Skeletal muscle tissue (tissue), 4 donors: ENCODE results near the gene ZNF177. TPM values are rescaled to one million over a fixed set of nuclear protein-coding genes. Genes with fewer than 3 reads are reported as not detected.
A peak's percentile ranks its signal among the peaks of the same experiment; 100 is the strongest.
"Not testable (repeated sequence)": the region's sequence is repeated elsewhere in the genome, so short reads cannot be mapped to it uniquely, and the experiment has no call there.

ENCODE experiments used
- H3K27ac ChIP-seq: one replicate; pipeline ENCODE4 v1.7.0; 2013; ENCODE audit warnings: mild to moderate bottlenecking, low read depth, low read length, inconsistent platforms
- H3K27me3 ChIP-seq, 3 donors: one replicate each; pipeline ENCODE4 v1.7.0; 2013; ENCODE audit warnings: low read length in 3 of 3; ENCODE audit not compliant: control insufficient read depth in 3 of 3, insufficient read depth in 3 of 3
- H3K36me3 ChIP-seq, 3 donors: one replicate each; pipeline ENCODE4 v1.7.0; 2013; ENCODE audit warnings: low read length in 3 of 3; ENCODE audit not compliant: control insufficient read depth in 3 of 3, insufficient read depth in 3 of 3
- H3K4me1 ChIP-seq, 3 donors: one replicate each; pipeline ENCODE4 v1.7.0; 2013; ENCODE audit warnings: low read length in 3 of 3, mild to moderate bottlenecking in 3 of 3; ENCODE audit not compliant: control insufficient read depth in 3 of 3, insufficient read depth in 3 of 3
- H3K4me3 ChIP-seq, 3 donors: one replicate each; pipeline ENCODE4 v1.7.0; 2013; ENCODE audit warnings: low read length in 3 of 3
- H3K9ac ChIP-seq, 3 donors: one replicate each; pipeline ENCODE4 v1.7.0; 2013; ENCODE audit warnings: low read length in 3 of 3, mild to moderate bottlenecking in 3 of 3, moderate library complexity in 2 of 3, low read depth in 1 of 3
- H3K9me3 ChIP-seq, 3 donors: one replicate each; pipeline ENCODE4 v1.7.0; 2013; ENCODE audit warnings: low read length in 3 of 3; ENCODE audit not compliant: control insufficient read depth in 3 of 3
- total RNA-seq: library from RNA; depleted of rRNA; stranded (reverse); fragments of >200 nt; gene quantifications from one replicate; pipeline ENCODE4 v1.2.3, GENCODE V29; 2014
- donor health status: Osteomylitis.

ZNF177 gene
- total RNA-seq: 4.2 TPM

DNA sequence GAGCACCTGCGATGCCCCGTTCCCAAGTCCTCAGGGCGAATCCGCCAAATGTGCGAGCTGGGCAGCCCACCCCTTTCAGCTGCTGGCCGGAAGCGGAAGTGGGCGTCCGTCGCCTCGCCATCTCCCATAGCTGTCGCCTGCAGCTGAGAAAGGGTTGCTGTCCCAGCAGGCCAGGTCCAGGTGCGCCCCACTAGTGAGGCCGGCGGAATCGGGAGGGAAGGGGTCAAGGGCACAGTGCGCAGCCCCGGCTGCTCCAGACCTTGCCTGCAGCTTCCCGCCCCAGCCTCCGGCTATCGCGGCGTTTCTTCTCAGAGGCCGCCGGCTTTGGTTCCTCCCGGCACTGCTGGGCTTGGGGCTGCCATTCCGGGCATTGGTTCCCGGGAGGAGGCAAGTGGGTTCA lies at the start of gene ZNF177:
Gene ZNF177 (plus strand): TSS at position 109 of the 400 bp plus-strand sequence. CDS start 15,299 bp downstream, outside the sequence.
- Histone ChIP-seq H3K4me3 (peak within 1 kb of the TSS; percentile 27 to 32 (median 29)), H3K4me1 (no peaks in the 10 kb centered on the region), H3K9me3 (peaks cover 11 to 24% (median 13%) of the 10 kb centered on the region in 3 donors), H3K9ac (no peak within 1 kb of the TSS), H3K36me3 (peaks cover 0 to 9% (median 2%) of the 10 kb centered on the region in 3 donors), H3K27ac (no peak within 1 kb of the TSS), H3K27me3 (no peaks in the 10 kb centered on the region)

DNA sequence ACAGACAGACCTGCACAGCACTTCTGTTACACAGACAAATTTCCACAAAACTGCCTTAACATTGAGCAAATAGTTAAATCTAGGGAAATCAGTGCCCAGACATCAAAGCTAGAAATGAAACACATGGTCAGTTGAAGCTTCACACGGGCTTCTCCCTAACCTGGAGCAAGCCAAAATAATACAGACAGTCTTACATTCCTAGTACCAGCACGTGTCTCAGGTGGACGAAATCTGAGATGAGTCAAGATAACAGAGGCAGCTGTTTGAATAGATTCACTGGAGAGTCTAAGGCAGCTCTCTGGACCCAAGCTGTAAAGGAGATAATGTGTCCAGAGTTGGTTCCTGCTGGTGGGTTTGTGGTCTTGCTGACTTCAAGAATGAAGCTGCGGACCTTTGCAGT lies 49.1 kb upstream of the ZNF177 start:
- no peaks in the 10 kb centered on the region for H3K36me3 ChIP-seq
- H3K27me3 ChIP-seq: no peaks in the 10 kb centered on the region
- peaks cover 3 to 7% (median 3%) of the 10 kb centered on the region in 3 donors for H3K9me3 ChIP-seq
- no peak overlapping the region for H3K9ac ChIP-seq
- peaks cover under 1 to 4% (median 2%) of the 10 kb centered on the region in 3 donors for H3K4me1 ChIP-seq
- H3K27ac ChIP-seq: no peak overlapping the region
- H3K4me3 ChIP-seq: no peak overlapping the region

- H3K9me3 ChIP-seq: peaks cover 0 to 6% (median 2%) of the 10 kb centered on the region in 3 donors
- no peak overlapping the region for H3K9ac ChIP-seq
- H3K36me3 ChIP-seq: peaks cover 0 to 3% (median 0%) of the 10 kb centered on the region in 3 donors
These were observed 41.5 kb upstream of the ZNF177 start for GRCh38 chr19:9321338-9321737.

DNA sequence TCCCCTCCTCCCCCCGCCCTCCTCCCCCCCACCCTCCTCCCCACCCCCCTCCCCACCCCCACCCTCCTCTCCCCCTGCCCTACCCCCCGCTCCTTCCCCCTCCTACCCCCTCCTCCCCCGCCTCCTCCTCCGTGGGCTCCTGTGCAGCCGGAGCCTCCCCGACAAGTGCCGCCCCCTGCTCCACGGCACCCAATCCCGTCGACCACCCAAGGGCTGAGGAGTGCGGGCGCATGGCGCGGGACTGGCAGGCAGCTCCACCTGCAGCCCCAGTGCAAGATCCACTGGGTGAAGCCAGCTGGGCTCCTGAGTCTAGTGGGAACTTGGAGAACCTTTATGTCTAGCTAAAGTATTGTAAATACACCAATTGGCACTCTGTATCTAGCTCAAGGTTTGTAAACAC lies 41.1 kb upstream of the ZNF177 start:
- H3K9ac ChIP-seq, H3K27ac ChIP-seq, H3K9me3 ChIP-seq, H3K4me3 ChIP-seq, H3K4me1 ChIP-seq, H3K27me3 ChIP-seq, H3K36me3 ChIP-seq: not testable (repeated sequence)

More at GRCh38 chr19:9321338-9321737, 41.5 kb upstream of the ZNF177 start:
- Histone ChIP-seq H3K27me3 (no peaks in the 10 kb centered on the region), H3K4me3 (no peak overlapping the region), H3K4me1 (peaks cover 4 to 10% (median 7%) of the 10 kb centered on the region in 3 donors), H3K27ac (no peak overlapping the region)

GRCh38 chr19:9322201-9322600 lies 40.6 kb upstream of the ZNF177 start:
- H3K27ac ChIP-seq, H3K9ac ChIP-seq, H3K27me3 ChIP-seq, H3K36me3 ChIP-seq, H3K4me3 ChIP-seq, H3K9me3 ChIP-seq, H3K4me1 ChIP-seq: not testable (repeated sequence)

DNA sequence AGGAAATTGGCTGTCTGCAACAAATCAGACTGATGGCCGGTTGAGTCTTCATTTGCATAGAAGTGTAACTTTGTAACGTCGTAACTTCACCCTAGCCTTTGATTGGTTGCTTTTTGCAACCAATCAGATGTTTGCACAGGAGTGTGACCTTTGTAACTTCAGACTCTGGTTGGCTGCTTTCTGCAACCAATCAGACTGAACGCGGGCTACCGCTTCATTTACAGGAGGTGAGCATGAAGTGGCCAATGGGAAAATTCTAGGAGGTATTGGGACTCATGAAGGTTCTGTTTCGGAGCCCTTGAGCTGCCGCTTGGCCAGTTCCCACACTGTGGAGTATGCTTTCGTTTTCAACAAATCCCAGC lies 39.3 kb upstream of the ZNF177 start:
- H3K4me3 ChIP-seq: peak overlapping the region; percentile 81 to 89 (median 83)
- peak overlapping the region; percentile 73 for H3K27ac ChIP-seq
- H3K36me3 ChIP-seq: peaks cover 2 to 5% (median 5%) of the 10 kb centered on the region in 3 donors
- H3K4me1 ChIP-seq: peaks cover 4 to 10% (median 7%) of the 10 kb centered on the region in 3 donors
- H3K27me3 ChIP-seq: no peaks in the 10 kb centered on the region
- peaks cover 6 to 10% (median 8%) of the 10 kb centered on the region in 3 donors for H3K9me3 ChIP-seq
- peak overlapping the region; percentile 75 to 82 (median 81) for H3K9ac ChIP-seq

- peaks cover 4 to 7% (median 5%) of the 10 kb centered on the region in 3 donors for H3K36me3 ChIP-seq
- H3K4me3 ChIP-seq: peak within 1 kb of the TSS; percentile 81 to 89 (median 83)
- H3K9ac ChIP-seq: peak within 1 kb of the TSS; percentile 75 to 82 (median 81)
- H3K9me3 ChIP-seq: peaks cover 7 to 11% (median 11%) of the 10 kb centered on the region in 3 donors
- no peaks in the 10 kb centered on the region for H3K27me3 ChIP-seq
- peaks cover 4 to 10% (median 7%) of the 10 kb centered on the region in 3 donors for H3K4me1 ChIP-seq
- H3K27ac ChIP-seq: peak within 1 kb of the TSS; percentile 73
These were observed 38.8 kb upstream of the ZNF177 start, which contains the start of gene ZNF559 for GRCh38 chr19:9323919-9324583. ZNF559 (plus strand) TSS chr19:9324179; CDS start chr19:9338550, 14,371 bp downstream.

GRCh38 chr19:9324584-9324962 lies 38.2 kb upstream of the ZNF177 start:
- H3K4me3 ChIP-seq: peak overlapping the region; percentile 81 to 89 (median 83)
- H3K36me3 ChIP-seq: peaks cover 4 to 7% (median 5%) of the 10 kb centered on the region in 3 donors
- peaks cover 7 to 13% (median 11%) of the 10 kb centered on the region in 3 donors for H3K9me3 ChIP-seq
- H3K9ac ChIP-seq: peak overlapping the region; percentile 61 to 82 (median 75)
- peaks cover 4 to 10% (median 7%) of the 10 kb centered on the region in 3 donors for H3K4me1 ChIP-seq
- H3K27me3 ChIP-seq: no peaks in the 10 kb centered on the region
- peak overlapping the region; percentile 73 for H3K27ac ChIP-seq

GRCh38 chr19:9329999-9330398 lies 32.8 kb upstream of the ZNF177 start:
- H3K9me3 ChIP-seq: peaks cover 13 to 33% (median 15%) of the 10 kb centered on the region in 3 donors
- H3K27me3 ChIP-seq: no peaks in the 10 kb centered on the region
- no peak overlapping the region for H3K27ac ChIP-seq
- H3K4me1 ChIP-seq: peaks cover 0 to under 1% (median 0%) of the 10 kb centered on the region in 3 donors
- no peak overlapping the region for H3K9ac ChIP-seq
- H3K4me3 ChIP-seq: no peak overlapping the region
- H3K36me3 ChIP-seq: peaks cover 4 to 26% (median 4%) of the 10 kb centered on the region in 3 donors

DNA sequence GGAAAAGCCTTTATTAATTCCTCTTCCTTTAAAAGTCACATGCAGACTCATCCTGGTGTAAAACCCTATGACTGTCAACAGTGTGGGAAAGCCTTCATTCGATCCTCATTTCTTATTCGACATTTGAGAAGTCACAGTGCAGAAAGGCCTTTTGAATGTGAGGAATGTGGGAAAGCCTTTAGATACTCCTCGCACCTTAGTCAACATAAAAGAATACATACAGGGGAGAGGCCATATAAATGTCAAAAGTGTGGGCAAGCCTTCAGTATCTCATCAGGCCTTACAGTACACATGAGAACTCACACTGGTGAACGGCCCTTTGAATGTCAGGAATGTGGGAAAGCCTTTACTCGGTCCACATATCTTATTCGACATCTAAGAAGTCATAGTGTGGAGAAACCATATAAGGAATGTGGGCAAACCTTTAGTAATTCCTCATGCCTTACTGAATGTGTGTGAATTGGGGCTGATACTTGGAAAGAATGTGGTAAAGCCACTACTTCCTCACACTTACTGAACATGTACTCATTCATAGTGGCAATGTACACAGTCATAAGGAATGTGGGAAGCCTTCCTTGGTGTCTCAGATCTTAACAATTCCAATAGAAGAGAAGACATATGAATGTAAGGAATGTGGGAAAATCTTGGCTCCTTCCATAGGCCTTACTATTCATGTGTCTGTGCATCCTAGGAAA lies 20.1 kb upstream of the ZNF177 start:
- Histone ChIP-seq H3K4me1 (no peaks in the 10 kb centered on the region), H3K27me3 (no peaks in the 10 kb centered on the region), H3K27ac (no peak overlapping the region), H3K36me3 (peaks cover 45 to 51% (median 45%) of the 10 kb centered on the region in 3 donors), H3K9me3 (peaks cover 32 to 67% (median 39%) of the 10 kb centered on the region in 3 donors), H3K4me3 (peak overlapping the region in 2 of 3 donors; percentile 38 to 39), H3K9ac (no peak overlapping the region)
